GM18511 (cell line): ENCODE data around the gene C2CD3.
"Not testable (repeated sequence)": the region's sequence is repeated elsewhere in the genome, so short reads cannot be mapped to it uniquely, and the experiment has no call there.

ENCODE experiments used
- ATAC-seq: cut with Tn5 transposase; IDR thresholded peaks from one replicate; pipeline ENCODE4 v1.9.1; 2021; ENCODE audit warnings: mild to moderate bottlenecking, moderate library complexity; ENCODE audit not compliant: unreplicated experiment

C2CD3 gene

GRCh38 chr11:74069146-74070046 is 101.4 kb downstream of the C2CD3 start:
- ATAC-seq: no peak

GRCh38 chr11:74066663-74067062 is 104.1 kb downstream of the C2CD3 start:
- not testable (repeated sequence) for ATAC-seq

DNA sequence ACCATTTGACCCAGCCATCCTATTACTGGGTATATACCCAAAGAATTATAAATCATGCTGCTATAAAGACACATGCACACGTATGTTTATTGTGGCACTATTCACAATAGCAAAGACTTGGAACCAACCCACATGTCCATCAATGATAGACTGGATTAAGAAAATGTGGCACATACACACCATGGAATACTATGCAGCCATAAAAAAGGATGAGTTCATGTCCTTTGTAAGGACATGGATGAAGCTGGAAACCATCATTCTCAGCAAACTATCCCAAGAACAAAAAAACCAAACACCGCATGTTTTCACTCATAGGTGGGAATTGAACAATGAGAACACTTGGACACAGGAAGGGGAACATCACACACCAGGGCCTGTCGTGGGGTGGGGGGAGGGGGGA is 105.3 kb downstream of the C2CD3 start:
- ATAC-seq: not testable (repeated sequence)

DNA sequence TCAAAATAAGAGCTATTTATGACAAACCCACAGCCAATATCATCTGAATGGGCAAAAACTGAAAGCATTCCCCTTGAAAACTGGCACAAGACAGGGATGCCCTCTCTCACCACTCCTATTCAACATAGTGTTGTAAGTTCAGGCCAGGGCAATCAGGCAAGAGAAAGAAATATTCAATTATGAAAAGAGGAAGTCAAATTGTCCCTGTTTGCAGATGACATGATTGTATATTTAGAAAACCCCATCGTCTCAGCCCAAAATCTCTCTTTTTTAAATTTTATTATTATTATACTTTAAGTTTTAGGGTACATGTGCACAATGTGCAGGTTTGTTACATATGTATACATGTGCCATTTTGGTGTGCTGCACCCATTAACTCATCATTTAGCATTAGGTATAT is 107.2 kb downstream of the C2CD3 start:
- ATAC-seq: not testable (repeated sequence)

DNA sequence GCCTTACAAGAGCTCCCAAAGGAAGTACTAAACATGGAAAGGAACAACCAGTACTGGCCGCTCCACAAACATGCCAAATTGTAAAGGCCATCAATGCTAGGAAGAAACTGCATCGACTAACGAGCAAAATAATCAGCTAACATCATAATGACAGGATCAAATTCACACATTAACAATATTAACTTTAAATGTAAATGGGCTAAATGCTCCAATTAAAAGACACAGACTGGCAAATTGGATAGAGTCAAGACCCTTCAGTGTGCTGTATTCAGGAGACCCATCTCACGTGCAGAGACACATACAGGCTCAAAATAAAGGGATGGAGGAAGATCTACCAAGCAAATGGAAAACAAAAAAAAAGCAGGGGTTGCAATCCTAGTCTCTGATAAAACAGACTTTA is 109.2 kb downstream of the C2CD3 start:
- not testable (repeated sequence) for ATAC-seq

DNA sequence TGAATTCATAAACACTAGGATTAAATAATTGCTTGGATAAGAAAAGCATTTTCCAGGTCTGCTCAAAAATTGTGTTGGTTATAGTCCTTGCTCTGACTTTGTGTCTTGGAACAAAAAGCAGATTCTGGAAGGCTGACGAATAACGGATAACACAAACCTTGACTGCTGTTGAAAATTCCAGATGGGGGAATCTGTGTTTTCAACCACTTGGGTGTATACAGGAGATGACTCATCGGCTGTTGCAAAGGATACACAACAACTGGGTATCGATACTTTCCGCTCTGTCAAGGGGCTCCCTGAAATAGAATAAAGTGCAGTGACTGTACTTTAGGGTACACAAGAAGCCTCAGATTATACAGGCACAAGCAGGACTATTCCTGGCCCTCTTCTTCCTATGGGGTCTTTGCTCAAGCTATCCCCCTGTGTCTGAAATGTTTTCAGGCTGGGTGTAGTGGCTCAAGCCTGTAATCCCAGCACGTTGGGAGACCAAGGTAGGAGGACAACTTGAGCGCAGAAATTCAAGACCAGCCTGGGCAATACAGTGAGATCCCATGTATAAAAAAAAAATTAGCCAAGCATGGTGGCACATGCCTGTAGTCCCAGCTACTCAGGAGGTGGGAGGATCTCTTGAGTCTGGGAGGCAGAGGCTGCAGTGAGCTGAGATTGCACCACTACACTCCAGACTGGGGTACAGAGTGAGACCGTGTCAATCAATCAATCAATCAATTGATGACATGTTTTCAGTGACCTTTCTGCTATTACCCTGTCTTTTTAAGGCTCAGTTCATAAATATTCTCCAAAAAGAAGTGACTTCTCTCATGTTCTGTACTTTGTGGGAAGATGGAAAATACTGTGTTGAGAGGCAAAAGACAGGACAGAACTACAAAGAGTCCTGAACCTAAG is 113.3 kb downstream of the C2CD3 start:
- ATAC-seq: no peak

- no peak for ATAC-seq
Measured at GRCh38 chr11:74055938-74056337, 114.9 kb downstream of the C2CD3 start.

DNA sequence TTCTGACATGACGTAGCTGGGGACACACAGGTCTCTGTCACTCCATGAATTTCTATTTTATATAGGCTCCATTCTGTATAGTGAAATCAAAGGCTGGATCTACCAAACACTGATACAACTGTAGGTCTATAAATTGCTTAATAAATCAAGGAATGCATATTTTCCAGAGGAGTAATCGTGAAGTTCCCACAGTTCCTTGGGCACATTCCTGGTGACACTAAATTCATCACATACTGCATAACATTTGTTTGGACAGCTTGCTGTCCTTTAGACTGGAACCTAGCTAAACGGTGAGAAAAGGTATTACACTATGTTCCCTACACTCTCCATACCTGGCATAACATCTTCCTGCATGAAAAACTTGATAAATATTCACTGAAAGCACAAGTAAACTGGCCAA is 120.3 kb downstream of the C2CD3 start:
- no peak for ATAC-seq

- no peak for ATAC-seq
Measured at GRCh38 chr11:74048993-74049392, 121.8 kb downstream of the C2CD3 start.

DNA sequence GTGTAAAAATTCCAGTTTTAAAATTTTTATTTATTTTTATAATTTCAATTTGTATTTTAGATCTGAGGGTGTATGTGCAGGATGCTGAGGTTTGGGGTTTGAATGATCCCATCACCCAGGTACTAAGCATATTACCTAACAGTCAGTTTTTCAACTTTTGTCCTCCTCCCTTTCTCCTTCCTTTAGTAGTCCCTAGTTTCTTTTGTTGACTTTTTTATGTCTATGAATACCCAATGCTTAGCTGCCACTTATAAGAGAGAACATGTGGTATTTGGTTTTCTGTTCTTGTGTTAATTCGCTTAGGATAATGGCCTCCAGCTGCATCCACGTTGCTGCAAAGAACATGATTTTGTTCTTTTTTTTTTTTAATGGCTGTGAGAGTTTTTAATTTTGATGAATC is 126.3 kb downstream of the C2CD3 start:
- ATAC-seq: no peak

DNA sequence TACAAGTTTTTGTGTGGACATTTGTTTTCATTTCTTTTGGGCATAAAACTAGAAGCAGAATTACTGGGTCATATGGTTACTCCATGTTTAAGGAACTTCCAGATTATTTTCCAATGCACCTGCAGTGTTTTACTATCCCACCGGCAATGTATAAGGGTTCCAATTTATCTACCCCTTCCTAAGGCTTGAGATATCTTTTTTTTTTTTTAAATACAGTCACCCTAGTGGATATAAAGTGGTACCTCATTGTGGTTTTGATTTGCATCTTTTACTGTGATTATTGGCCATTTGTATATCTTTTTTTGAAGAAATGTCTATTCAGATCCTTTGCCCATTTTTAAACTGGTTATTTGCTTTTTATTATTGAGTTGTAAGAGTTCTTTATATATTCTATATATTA is 127.4 kb downstream of the C2CD3 start:
- no peak for ATAC-seq

DNA sequence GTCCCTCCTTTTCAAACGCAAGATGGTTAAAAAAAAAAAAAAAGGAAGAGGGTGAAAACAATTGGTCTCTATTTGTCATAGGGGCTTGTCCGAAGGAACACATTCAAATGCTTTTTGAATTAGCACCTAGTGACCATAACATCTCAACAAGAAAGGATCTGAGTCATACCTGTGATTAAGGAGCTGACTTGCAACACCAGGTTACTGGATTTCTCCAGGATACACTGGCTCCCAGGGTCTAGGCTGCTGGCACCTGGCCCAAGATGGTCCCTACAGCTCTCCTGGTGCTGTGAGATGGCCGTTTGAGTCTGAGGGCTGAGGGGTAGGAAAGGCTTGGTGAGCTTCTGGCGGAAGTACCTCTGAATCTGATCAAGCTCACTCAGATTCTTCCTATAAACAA is 133.5 kb downstream of the C2CD3 start:
- ATAC-seq: no peak

DNA sequence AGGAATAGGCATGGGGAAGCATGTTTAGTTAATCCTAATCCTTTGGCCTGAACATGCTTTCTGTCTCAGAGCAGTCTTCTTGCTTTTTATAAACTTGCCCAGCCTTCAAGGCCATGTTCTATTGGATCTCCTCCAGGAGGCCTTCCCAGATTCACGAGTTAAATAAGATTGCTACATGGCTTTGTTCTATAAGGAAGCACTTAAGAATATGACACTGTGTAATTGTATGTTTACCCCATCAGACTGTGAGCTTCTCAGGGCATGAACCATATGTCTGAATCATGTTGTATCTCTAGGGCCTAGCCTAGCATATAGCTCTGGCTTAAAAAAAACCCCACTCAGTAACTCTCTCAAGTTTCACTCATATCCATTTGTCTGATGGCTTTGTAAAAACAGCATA is 135.5 kb downstream of the C2CD3 start:
- no peak for ATAC-seq

GRCh38 chr11:74033046-74033445 is 137.8 kb downstream of the C2CD3 start:
- ATAC-seq: no peak

DNA sequence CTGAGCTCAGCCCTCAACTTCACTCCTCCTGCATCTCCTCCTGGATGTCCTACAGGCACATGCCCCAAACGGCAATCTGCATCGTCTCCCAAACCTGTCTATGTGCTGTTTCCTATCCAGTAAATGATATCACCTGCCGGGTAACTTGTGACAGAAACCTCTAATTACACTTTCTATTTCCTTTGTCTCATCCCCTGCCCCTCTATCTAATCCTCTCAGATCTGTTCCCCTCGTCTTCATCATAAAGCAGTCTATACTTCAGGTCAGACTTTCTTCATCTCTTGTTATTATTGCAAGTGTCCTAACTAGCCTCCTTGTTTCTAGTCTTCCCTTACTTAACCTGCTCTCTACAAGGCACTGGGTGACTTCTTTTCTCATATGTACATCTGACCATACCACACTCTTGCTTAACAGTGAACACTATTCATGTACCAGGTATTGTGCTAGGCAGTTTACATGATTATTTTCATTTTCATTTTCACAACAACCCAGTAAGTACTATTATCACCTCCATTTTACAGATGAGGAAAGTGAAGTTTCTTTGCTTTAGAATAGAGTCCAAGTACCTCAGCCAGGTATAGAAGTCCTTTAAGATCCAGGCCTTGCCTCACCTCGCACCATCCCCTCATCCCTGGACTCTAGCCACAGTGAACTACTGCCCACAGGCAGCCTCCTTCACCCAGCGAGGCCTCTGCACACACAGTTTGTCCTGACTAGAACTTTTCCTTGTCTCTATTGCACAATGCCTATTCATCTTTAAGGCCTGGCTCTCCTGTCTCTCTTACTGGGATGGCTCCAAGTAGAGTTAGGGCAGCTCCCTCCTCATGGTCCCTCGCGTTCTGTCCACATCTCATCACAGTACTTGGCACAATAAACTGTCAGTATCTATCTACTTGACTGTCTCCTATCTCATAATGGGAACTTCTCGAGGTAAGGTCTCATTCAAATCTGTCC is 139.8 kb downstream of the C2CD3 start:
- ATAC-seq: peak; percentile 63

DNA sequence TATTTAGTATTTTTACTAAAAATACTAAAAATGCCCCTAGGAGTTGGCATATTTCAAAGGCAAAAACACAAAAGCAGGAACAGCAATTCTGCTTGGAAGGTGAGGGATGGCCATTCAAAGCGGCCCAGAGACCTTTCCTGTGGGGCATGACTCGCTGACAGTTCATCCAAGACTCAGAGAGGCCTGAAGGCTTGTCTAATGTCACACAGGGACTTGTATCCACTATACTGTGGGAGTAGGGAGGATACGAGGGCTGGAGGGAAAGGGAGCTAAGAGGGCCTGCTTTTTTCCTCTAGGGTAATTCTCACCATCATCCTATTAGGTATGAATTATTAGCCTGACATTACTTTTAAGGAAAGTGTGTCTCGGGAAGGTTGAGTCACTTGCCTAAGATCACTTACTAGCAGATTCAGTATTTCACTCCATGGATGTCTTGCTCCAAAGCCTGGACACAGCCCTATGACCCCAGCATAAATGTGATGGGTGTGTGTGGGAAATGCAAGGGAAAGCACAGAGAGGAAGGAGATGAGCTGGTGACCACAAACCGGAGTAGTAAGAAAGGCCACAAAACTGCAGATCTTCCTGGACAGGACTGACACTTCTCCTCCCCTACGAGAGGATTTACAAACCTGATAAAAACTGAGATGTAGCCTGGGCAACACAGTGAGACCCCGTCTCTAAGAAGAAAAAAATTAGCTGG is 145.2 kb downstream of the C2CD3 start:
- ATAC-seq: no peak

- no peak for ATAC-seq
Measured at GRCh38 chr11:74024261-74025029, 146.4 kb downstream of the C2CD3 start.

DNA sequence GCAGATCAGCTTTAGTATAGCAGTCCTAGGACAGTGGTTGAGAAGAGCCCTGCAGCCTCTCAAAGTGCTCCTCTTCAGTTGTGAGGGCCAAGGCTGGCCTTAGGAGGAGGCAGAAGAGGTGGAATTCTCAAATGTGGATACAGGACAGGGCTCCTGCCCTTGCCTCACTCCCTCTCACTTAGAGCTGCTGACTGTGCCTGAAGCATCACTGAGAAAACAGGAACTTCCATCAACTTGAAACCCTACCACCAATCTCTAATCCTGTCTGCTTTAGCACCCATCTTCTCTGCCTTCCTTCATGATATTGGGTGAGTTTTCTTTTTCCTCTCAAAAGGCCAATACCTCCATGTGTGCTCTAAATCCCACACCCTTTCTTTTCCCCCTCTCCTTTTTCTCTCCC is 147.5 kb downstream of the C2CD3 start:
- no peak for ATAC-seq

- ATAC-seq: no peak
Measured at GRCh38 chr11:74022546-74022945, 148.3 kb downstream of the C2CD3 start.
